Measurements from ENCODE around the gene SEC62.

SEC62 gene

DNA sequence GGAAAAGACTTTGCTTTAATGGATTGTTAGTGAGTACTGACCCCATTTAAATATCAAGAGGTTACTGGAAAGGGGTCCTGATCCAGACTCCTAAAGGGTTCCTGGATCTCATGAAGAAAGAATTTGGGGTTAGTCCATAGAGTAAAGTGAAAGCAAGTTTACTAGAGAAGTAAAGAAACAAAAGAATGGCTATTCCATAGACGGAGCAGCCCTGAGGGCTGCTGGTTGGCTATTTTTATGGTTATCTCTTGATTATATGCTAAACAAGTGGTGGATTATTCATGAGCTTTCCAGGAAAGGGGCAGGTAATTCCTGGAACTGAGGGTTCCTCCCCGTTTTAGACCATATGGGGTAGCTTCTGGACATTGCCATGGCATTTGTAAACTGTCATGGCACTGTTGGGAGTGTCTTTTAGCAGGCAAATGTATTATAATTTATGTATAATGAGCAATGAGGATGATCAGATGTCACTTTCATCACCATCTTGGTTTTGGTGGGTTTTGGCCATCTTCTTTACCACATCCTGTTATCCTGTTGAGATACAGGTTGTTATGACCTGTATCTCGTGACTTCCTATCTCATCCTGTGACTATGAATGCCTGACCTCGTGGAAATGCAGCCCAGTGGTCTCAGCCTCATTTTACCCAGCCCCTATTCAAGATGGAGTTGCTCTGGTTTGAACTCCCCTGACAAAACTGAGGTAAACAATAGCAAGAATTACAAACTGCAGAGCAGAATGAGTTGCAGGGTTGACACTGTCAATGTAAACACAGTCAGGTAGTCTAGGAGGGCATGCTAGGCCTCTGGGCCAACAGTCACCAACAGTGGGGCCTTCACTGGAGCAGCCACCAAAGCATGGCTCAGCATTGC, 60.9 kb downstream of the SEC62 start:
- H3K4me3 ChIP-seq (ENCODE audit: low read depth, low read length), result no peak overlapping the region
- no peak for DNase-seq (ENCODE audit: low read depth)
- TF ChIP-seq, protein P1, sequence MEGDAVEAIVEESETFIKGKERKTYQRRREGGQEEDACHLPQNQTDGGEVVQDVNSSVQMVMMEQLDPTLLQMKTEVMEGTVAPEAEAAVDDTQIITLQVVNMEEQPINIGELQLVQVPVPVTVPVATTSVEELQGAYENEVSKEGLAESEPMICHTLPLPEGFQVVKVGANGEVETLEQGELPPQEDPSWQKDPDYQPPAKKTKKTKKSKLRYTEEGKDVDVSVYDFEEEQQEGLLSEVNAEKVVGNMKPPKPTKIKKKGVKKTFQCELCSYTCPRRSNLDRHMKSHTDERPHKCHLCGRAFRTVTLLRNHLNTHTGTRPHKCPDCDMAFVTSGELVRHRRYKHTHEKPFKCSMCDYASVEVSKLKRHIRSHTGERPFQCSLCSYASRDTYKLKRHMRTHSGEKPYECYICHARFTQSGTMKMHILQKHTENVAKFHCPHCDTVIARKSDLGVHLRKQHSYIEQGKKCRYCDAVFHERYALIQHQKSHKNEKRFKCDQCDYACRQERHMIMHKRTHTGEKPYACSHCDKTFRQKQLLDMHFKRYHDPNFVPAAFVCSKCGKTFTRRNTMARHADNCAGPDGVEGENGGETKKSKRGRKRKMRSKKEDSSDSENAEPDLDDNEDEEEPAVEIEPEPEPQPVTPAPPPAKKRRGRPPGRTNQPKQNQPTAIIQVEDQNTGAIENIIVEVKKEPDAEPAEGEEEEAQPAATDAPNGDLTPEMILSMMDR (conservative IDR thresholded peaks at IDR 0.05; ENCODE audit: low read depth, low read length), result no peak

DNA sequence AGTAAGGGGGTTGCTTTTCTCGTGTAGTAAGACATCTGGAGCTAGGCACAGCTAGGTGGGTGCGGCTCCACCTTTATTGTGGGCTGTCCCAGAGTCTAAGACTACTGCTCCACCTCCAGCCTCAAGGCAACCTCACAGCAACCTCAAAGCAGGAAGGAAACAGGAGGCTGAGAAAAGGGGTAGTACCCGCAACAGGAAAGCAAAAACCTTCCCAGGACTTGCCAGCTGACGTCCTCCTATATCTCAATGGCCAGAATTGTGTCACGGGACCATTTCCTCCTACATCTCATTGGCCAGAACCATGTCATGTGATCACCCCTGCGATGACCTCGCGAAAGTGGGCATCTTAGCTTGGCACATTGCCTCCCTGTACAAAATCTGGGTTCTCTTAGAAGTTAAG, 66.9 kb downstream of the SEC62 start:
- TF ChIP-seq, protein P1 (conservative IDR thresholded peaks at IDR 0.05; ENCODE audit: low read depth, low read length), result no peak
- no peak overlapping the region for H3K4me3 ChIP-seq (ENCODE audit: low read depth, low read length)
- no peak for DNase-seq (ENCODE audit: low read depth)

DNA sequence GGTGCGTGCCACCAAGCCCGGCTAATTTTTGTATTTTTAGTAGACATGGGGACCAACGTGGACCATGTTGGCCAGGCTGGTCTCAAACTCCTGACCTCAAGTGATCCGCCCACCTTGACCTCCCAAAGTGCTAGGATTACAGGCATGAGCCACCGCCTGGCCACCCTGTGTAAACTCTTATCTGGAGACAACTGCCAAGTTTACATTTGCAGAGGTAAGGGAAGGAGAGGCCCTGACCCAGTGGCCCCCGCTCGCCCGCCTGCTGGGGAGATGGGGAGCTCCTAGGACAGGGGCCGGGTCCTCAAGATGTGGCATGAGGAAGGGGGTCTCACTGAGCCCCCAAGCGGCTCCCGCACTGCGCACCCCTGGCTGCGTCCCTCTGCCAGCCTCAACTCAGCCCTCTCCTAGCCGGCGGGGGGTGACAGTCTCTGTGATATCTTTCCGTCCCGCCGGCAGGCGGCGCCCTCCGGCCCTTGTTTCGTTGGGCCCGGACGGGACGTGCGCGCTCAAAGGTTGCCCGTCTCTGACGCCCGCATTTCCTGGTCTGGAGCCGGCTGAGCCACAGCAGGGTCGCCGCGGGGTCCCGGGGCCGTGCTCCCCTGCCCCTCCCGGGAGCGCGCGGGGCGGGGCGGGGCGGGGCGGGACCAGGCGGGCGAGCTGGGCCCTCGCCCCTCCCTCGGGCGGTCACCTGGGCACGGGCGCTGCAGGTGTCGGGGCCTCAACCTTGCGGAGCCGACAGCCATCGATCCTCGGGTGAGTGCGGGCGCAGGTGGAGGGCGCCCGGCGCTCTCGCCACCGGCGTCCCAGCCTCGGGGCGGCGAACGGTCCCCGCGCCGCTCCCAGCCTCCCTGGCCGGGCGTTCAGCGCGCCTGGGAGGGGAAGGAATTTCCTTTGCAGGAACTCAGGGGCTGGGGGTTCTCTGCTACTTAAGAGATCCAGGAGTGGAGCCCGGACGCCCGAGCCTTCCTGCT, 71.1 kb downstream of the SEC62 start, which contains the start of gene GPR160:
Gene GPR160, plus strand, starts transcription at position 533 of the 971 bp plus-strand sequence. CDS start 45,978 bp downstream, outside the sequence.
- peak; percentile 40 for DNase-seq (ENCODE audit: low read depth)
- peak within 1 kb of the TSS; percentile 50 for H3K4me3 ChIP-seq (ENCODE audit: low read depth, low read length)
- TF ChIP-seq, protein P1 (conservative IDR thresholded peaks at IDR 0.05; ENCODE audit: low read depth, low read length), result peak; percentile 74

DNA sequence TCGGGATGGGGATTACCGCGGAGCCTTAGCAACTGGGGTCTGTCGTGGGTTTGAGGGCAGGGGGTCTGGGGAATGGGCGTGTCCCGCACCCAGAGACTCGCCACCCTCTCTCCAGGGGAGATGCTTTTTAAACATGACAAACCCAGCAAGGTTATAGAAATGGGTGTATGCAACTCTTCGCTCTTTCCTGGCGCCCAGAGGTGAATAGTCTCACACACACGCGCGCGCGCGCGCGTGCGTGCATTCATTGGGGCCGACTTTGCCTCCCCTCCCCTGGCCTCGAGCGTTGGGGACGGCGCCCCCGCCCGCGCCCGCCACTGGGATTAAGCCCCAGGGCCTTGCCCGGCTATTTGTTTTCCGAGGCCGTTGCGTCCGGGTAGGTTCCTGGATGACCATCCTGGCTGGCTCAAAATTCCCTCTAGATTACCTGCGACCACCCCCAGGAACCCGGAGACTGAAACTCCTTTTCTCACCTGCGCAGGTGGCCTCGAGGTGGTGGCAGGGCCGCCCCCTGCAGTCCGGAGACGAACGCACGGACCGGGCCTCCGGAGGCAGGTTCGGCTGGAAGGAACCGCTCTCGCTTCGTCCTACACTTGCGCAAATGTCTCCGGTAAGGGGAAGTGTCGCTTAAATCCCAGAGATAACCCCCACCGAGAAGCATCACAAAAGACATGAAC, 72.0 kb downstream of the SEC62 start:
- H3K4me3 ChIP-seq (ENCODE audit: low read depth, low read length), result peak overlapping the region; percentile 50
- DNase-seq (ENCODE audit: low read depth), result no peak
- TF ChIP-seq, protein P1 (conservative IDR thresholded peaks at IDR 0.05; ENCODE audit: low read depth, low read length), result no peak

DNA sequence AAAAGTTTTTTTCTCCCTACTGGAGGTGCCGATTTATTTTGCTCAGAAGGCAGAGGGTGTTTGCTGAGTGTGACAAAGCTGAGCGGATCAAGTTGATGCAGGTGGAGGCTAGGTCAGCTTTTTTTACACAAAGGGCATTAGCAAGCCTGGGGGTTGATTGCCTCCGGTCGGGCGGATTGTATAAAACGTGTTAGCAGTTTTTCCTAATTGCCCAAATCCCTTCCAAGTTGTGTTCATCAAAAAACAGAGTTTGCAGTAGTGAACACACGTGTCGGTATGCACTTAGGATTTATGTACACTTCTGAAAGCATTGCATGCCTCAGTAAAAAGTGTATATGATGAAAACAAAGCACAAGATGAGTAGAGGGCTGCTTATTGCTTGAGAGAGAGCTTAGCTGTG, 73.8 kb downstream of the SEC62 start:
- H3K4me3 ChIP-seq (ENCODE audit: low read depth, low read length), result no peak overlapping the region
- no peak for DNase-seq (ENCODE audit: low read depth)
- TF ChIP-seq, protein P1 (conservative IDR thresholded peaks at IDR 0.05; ENCODE audit: low read depth, low read length), result no peak

DNA sequence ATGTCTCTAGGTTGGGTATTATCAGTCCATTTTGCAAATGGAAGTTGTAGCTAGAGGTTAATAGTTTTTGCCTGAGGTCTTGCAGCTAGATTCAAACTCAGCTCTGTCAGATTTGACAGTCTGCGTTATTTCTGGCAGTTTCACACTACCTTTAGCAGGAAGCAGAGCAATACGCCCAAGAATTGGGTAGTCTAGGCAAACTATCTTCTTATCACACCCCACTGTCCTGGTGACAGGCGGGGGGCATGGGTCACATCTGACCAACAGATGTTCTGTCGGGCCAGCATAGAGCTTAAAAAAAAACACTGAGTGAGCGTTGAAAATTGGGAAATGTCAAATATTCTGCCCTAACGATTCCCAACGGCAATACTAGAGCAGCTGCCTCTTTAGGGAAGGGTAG, 76.9 kb downstream of the SEC62 start:
- H3K4me3 ChIP-seq (ENCODE audit: low read depth, low read length), result no peak overlapping the region
- TF ChIP-seq, protein P1 (conservative IDR thresholded peaks at IDR 0.05; ENCODE audit: low read depth, low read length), result no peak
- peak; percentile 61 for DNase-seq (ENCODE audit: low read depth)

Measured in choroid plexus epithelial cell (primary cell).